Measurements from ENCODE around the gene REXO1. TPM values are rescaled to one million over a fixed set of nuclear protein-coding genes. Genes with fewer than 3 reads are reported as not detected.

REXO1 gene
- total and polyA plus RNA-seq, 9 of the 15 experiments (the other 6 are each of a cell fraction or from before 2014, with no cell fraction given) = 0.04 to 63.3 (median 15.8) TPM

DNA sequence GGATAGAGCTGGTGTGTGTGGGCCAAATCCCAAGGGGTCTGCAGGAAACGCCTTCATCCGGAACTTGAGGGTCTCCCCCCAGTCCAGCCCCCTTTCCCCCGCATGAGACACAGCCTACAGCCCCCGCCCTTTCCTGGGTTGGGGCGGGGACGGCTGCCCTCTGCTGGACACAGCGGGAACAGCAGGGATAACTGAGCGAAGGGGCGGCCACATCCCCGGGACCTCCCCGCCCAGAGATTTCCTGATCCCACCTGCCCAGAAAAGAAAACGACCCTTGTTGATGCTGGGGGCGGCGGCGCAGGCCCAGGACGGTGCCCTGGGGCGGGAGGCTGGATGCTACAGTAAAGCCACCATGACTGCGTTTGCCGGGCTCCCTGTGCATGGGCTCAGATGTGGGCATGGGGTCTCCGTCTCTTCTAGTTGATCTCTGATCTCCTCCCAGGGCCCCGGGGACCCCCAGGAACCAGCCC lies 80.8 kb downstream of the REXO1 start (continued):
- TF ChIP-seq, protein P1, sequence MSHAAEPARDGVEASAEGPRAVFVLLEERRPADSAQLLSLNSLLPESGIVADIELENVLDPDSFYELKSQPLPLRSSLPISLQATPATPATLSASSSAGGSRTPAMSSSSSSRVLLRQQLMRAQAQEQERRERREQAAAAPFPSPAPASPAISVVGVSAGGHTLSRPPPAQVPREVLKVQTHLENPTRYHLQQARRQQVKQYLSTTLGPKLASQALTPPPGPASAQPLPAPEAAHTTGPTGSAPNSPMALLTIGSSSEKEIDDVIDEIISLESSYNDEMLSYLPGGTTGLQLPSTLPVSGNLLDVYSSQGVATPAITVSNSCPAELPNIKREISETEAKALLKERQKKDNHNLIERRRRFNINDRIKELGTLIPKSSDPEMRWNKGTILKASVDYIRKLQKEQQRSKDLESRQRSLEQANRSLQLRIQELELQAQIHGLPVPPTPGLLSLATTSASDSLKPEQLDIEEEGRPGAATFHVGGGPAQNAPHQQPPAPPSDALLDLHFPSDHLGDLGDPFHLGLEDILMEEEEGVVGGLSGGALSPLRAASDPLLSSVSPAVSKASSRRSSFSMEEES (CRISPR knock-in tag; IDR thresholded peaks at IDR 0.05) = no peak
- TF ChIP-seq BCOR (IDR thresholded peaks at IDR 0.05) (no peak), SRSF3 (IDR thresholded peaks at IDR 0.05; ENCODE audit: insufficient read depth, low read length) (no peak), SLC30A9 (CRISPR knock-in tag; IDR thresholded peaks at IDR 0.05) (no peak), SMARCA5 (IDR thresholded peaks at IDR 0.05) (no peak), FOXM1 (IDR thresholded peaks at IDR 0.05; ENCODE audit: low read depth) (no peak), FOXM1 (CRISPR knock-in tag; IDR thresholded peaks at IDR 0.05; ENCODE audit: low read depth) (no peak), HNRNPLL (IDR thresholded peaks at IDR 0.05; ENCODE audit: low read depth, low read length, poor library complexity, severe bottlenecking) (no peak), YBX1 (IDR thresholded peaks at IDR 0.05) (no peak), PURB (CRISPR knock-in tag; IDR thresholded peaks at IDR 0.05; ENCODE audit: low read depth) (no peak), RAD21 (CRISPR knock-in tag; conservative IDR thresholded peaks at IDR 0.05 in 1 of 2, IDR thresholded peaks at IDR 0.05 in 1 of 2) (peak; percentile 92 to 97), HEY1 (CRISPR knock-in tag; IDR thresholded peaks at IDR 0.05; ENCODE audit: borderline replicate concordance) (no peak), ZNF133 (CRISPR knock-in tag; IDR thresholded peaks at IDR 0.05) (no peak), EP300 (IDR thresholded peaks at IDR 0.05; ENCODE audit: low read length) (no peak), WHSC1 (IDR thresholded peaks at IDR 0.05; ENCODE audit: low read length) (no peak)
- TF ChIP-seq, protein P2, sequence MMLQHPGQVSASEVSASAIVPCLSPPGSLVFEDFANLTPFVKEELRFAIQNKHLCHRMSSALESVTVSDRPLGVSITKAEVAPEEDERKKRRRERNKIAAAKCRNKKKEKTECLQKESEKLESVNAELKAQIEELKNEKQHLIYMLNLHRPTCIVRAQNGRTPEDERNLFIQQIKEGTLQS (IDR thresholded peaks at IDR 0.05) = no peak
- TF ChIP-seq, protein P2 (CRISPR knock-in tag; conservative IDR thresholded peaks at IDR 0.05) = no peak
- TF ChIP-seq, protein P3, sequence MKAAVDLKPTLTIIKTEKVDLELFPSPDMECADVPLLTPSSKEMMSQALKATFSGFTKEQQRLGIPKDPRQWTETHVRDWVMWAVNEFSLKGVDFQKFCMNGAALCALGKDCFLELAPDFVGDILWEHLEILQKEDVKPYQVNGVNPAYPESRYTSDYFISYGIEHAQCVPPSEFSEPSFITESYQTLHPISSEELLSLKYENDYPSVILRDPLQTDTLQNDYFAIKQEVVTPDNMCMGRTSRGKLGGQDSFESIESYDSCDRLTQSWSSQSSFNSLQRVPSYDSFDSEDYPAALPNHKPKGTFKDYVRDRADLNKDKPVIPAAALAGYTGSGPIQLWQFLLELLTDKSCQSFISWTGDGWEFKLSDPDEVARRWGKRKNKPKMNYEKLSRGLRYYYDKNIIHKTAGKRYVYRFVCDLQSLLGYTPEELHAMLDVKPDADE (conservative IDR thresholded peaks at IDR 0.05; ENCODE audit: control insufficient read depth, low read depth, low read length) = no peak
- TF ChIP-seq, protein P4, sequence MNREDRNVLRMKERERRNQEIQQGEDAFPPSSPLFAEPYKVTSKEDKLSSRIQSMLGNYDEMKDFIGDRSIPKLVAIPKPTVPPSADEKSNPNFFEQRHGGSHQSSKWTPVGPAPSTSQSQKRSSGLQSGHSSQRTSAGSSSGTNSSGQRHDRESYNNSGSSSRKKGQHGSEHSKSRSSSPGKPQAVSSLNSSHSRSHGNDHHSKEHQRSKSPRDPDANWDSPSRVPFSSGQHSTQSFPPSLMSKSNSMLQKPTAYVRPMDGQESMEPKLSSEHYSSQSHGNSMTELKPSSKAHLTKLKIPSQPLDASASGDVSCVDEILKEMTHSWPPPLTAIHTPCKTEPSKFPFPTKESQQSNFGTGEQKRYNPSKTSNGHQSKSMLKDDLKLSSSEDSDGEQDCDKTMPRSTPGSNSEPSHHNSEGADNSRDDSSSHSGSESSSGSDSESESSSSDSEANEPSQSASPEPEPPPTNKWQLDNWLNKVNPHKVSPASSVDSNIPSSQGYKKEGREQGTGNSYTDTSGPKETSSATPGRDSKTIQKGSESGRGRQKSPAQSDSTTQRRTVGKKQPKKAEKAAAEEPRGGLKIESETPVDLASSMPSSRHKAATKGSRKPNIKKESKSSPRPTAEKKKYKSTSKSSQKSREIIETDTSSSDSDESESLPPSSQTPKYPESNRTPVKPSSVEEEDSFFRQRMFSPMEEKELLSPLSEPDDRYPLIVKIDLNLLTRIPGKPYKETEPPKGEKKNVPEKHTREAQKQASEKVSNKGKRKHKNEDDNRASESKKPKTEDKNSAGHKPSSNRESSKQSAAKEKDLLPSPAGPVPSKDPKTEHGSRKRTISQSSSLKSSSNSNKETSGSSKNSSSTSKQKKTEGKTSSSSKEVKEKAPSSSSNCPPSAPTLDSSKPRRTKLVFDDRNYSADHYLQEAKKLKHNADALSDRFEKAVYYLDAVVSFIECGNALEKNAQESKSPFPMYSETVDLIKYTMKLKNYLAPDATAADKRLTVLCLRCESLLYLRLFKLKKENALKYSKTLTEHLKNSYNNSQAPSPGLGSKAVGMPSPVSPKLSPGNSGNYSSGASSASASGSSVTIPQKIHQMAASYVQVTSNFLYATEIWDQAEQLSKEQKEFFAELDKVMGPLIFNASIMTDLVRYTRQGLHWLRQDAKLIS (CRISPR knock-in tag; IDR thresholded peaks at IDR 0.05) = no peak
- TF ChIP-seq, protein P5, sequence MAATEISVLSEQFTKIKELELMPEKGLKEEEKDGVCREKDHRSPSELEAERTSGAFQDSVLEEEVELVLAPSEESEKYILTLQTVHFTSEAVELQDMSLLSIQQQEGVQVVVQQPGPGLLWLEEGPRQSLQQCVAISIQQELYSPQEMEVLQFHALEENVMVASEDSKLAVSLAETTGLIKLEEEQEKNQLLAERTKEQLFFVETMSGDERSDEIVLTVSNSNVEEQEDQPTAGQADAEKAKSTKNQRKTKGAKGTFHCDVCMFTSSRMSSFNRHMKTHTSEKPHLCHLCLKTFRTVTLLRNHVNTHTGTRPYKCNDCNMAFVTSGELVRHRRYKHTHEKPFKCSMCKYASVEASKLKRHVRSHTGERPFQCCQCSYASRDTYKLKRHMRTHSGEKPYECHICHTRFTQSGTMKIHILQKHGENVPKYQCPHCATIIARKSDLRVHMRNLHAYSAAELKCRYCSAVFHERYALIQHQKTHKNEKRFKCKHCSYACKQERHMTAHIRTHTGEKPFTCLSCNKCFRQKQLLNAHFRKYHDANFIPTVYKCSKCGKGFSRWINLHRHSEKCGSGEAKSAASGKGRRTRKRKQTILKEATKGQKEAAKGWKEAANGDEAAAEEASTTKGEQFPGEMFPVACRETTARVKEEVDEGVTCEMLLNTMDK (IDR thresholded peaks at IDR 0.05; ENCODE audit: borderline replicate concordance, insufficient read depth, low read depth, low read length, poor library complexity, severe bottlenecking) = peak; percentile 48

Measured in K562 (cell line).